ENCODE measurements around the gene CBL. TPM values are rescaled to one million over a fixed set of nuclear protein-coding genes. Genes with fewer than 3 reads are reported as not detected.
A peak's percentile ranks its signal among the peaks of the same experiment; 100 is the strongest.
"Not testable (repeated sequence)": the region's sequence is repeated elsewhere in the genome, so short reads cannot be mapped to it uniquely, and the experiment has no call there.

Gene CBL
- total RNA-seq, 1 experiment from 2014 or later = 9.7 TPM

- DNase-seq (ENCODE audit: low spot score) = not testable (repeated sequence)
Measured at GRCh38 chr11:119184399-119184798, 21.7 kb upstream of the CBL start.

GRCh38 chr11:119185981-119186634, 20.0 kb upstream of the CBL start:
- DNase-seq (ENCODE audit: low spot score) = no peak

GRCh38 chr11:119187123-119187892, 18.8 kb upstream of the CBL start:
- DNase-seq (ENCODE audit: low spot score) = no peak

- DNase-seq (ENCODE audit: low spot score) = no peak
Measured at GRCh38 chr11:119188067-119188466, 18.1 kb upstream of the CBL start.

GRCh38 chr11:119188887-119189286, 17.3 kb upstream of the CBL start:
- DNase-seq (ENCODE audit: low spot score) = no peak

GRCh38 chr11:119189393-119189792, 16.7 kb upstream of the CBL start:
- no peak for DNase-seq (ENCODE audit: low spot score)

- no peak for DNase-seq (ENCODE audit: low spot score)
Measured at GRCh38 chr11:119190531-119190930, 15.6 kb upstream of the CBL start.

GRCh38 chr11:119191265-119191664, 14.9 kb upstream of the CBL start:
- not testable (repeated sequence) for DNase-seq (ENCODE audit: low spot score)

GRCh38 chr11:119192111-119192510, 14.0 kb upstream of the CBL start:
- no peak for DNase-seq (ENCODE audit: low spot score)

GRCh38 chr11:119193001-119193400, 13.1 kb upstream of the CBL start:
- no peak for DNase-seq (ENCODE audit: low spot score)

GRCh38 chr11:119193626-119194025, 12.5 kb upstream of the CBL start:
- DNase-seq (ENCODE audit: low spot score) = no peak

- no peak for DNase-seq (ENCODE audit: low spot score)
Measured at GRCh38 chr11:119194811-119195440, 11.2 kb upstream of the CBL start.

GRCh38 chr11:119195680-119196079, 10.5 kb upstream of the CBL start:
- DNase-seq (ENCODE audit: low spot score) = no peak

- DNase-seq (ENCODE audit: low spot score) = peak; percentile 70
Measured at GRCh38 chr11:119196833-119197483, 9.2 kb upstream of the CBL start.

GRCh38 chr11:119198925-119199324, 7.2 kb upstream of the CBL start:
- no peak for DNase-seq (ENCODE audit: low spot score)

- not testable (repeated sequence) for DNase-seq (ENCODE audit: low spot score)
Measured at GRCh38 chr11:119201236-119201635, 4.9 kb upstream of the CBL start.

GRCh38 chr11:119202554-119202953, 3.6 kb upstream of the CBL start:
- no peak for DNase-seq (ENCODE audit: low spot score)

GRCh38 chr11:119204066-119204465, 2.1 kb upstream of the CBL start:
- no peak for DNase-seq (ENCODE audit: low spot score)

- no peak for DNase-seq (ENCODE audit: low spot score)
Measured at GRCh38 chr11:119205080-119205479, 1.1 kb upstream of the CBL start.

GRCh38 chr11:119206511-119207414, 624 bp downstream of the CBL start:
- no peak for DNase-seq (ENCODE audit: low spot score)

- no peak for DNase-seq (ENCODE audit: low spot score)
Measured at GRCh38 chr11:119207415-119207960, 1.3 kb downstream of the CBL start.
